Left lung (tissue), 10 donors: ENCODE results near the gene KCTD11. TPM values are rescaled to one million over a fixed set of nuclear protein-coding genes. Genes with fewer than 3 reads are reported as not detected.

Experiments used
- ATAC-seq: fragments of 200-7000 bp; cut with Tn5 transposase; one replicate; pipeline ENCODE4 v1.9.1; 2020; ENCODE audit warnings: moderate library complexity
- DNase-seq, 4 donors: peaks; one replicate each; pipeline ENCODE4 v3.0.0-alpha.2; 2013 to 2020
- H3K27ac ChIP-seq, 2 donors: fragments of 200-600 bp; sonication (generic) in 1 of 2; one replicate each; pipeline versions ENCODE4 v1.5.0 to v1.8.0; 2020 to 2021
- H3K27me3 ChIP-seq, 2 donors: fragments of 200-600 bp; sonication (generic) in 1 of 2; one replicate each; pipeline versions ENCODE4 v1.5.0 to v1.8.0; 2020 to 2021
- H3K36me3 ChIP-seq, 2 donors: fragments of 200-600 bp; sonication (generic) in 1 of 2; one replicate each; pipeline versions ENCODE4 v1.5.0 to v1.8.0; 2020 to 2021
- H3K4me1 ChIP-seq, 2 donors: fragments of 200-600 bp; one replicate each; pipeline ENCODE4 v1.8.0; 2021
- H3K4me3 ChIP-seq, 2 donors: fragments of 200-600 bp; sonication (generic) in 1 of 2; one replicate each; pipeline versions ENCODE4 v1.5.0 to v1.8.0; 2020 to 2021; ENCODE audit warnings: mild to moderate bottlenecking in 1 of 2
- H3K9me3 ChIP-seq, 2 donors: fragments of 200-600 bp; sonication (generic) in 1 of 2; one replicate each; pipeline versions ENCODE4 v1.5.0 to v1.8.0; 2020 to 2021
- CTCF ChIP-seq, 2 donors: fragments of 200-600 bp; sonication (generic) in 1 of 2; IDR thresholded peaks; one replicate each; pipeline versions ENCODE4 v1.5.0 to v1.8.0; 2021; ENCODE audit warnings: antibody characterized with exemption in 2 of 2
- intact Hi-C, 2 donors: fragments of 100-400 bp; cut with DNase I; formaldehyde crosslinking; loops; one replicate each; pipeline versions ENCODE4 v1.11.2 to v1.14.2; 2022
- polyA plus RNA-seq, 6 donors: library from polyadenylated mRNA; unstranded; fragments of 120-200 nt; gene quantifications; one replicate each; pipeline ENCODE4 v1.2.1, GENCODE V29; 2013; ENCODE audit not compliant: insufficient read length in 6 of 6
- total RNA-seq, 2 donors: library from RNA; stranded (reverse); fragmentation: NEBNext Ultra II Directional; extraction: Animal tissue kit (Norgen Biotek cat#: 25700); gene quantifications; one replicate each; pipeline ENCODE4 v1.2.1, GENCODE V29; 2021
- donor health status: DM: no; HTN: yes; CAD: no.
- donor health status: DM: no; HTN: no; CAD: no.

The KCTD11 gene
- total and polyA plus RNA-seq, 8 donors, result 8.3 to 13.1 (median 10.3) TPM

DNA sequence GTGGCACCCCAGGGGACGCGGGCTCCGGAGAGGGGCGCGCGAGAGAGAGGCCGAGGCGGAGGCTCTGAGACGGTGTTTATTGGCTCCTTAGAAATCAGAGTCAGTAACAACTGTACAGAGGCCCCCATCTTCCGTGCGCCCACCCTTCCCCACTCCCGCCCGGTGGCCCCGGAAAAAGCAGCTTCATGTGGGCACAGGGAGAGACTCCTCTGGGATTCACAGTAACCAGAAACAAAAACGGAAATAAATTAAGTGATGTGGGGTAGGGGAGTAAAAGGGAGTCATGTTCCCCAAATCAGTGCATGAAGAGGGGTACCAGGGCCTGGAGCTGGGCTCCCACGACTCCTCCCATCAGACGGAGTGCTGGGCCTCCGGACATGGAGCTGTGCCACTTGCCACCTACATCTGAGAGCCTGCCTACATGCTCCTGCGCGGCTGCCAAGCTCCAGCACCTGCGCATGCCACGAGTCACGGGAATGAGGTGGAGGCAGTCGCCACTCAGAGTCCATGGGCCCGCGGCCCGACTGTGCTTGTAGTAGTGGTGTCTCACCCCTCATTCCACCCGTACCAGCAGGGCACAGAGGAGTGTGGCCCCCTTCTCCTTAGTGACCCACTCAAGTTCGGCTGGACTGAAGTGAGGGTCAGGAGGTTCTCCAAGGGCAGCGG, 36.3 kb upstream of the KCTD11 start:
- peaks cover 17 to 45% of the 10 kb centered on the region in 2 donors for H3K4me1 ChIP-seq
- H3K4me3 ChIP-seq, result peak overlapping the region; percentile 79 to 86
- TF ChIP-seq CTCF (IDR thresholded peaks at IDR 0.05), result no peak
- no peaks in the 10 kb centered on the region for H3K9me3 ChIP-seq
- intact Hi-C loops, result no loop called here
- H3K27ac ChIP-seq, result peak overlapping the region; percentile 92 to 96
- peaks cover 3 to 80% of the 10 kb centered on the region in 2 donors for H3K36me3 ChIP-seq
- H3K27me3 ChIP-seq, result no peaks in the 10 kb centered on the region
- ATAC-seq (peak; percentile 34), DNase-seq (no peak)

- Histone ChIP-seq H3K36me3 (peaks cover 3 to 80% of the 10 kb centered on the region in 2 donors), H3K4me3 (no peak overlapping the region), H3K4me1 (peaks cover 17 to 33% of the 10 kb centered on the region in 2 donors), H3K27ac (no peak overlapping the region), H3K27me3 (no peaks in the 10 kb centered on the region), H3K9me3 (no peaks in the 10 kb centered on the region)
- intact Hi-C loops, result no loop called here
- DNase-seq (no peak), ATAC-seq (no peak)
- no peak for TF ChIP-seq CTCF (IDR thresholded peaks at IDR 0.05)
Measured at GRCh38 chr17:7317161-7317803, 34.7 kb upstream of the KCTD11 start.

- DNase-seq, result no peak
- intact Hi-C loops, result no loop called here
- peaks cover 14 to 25% of the 10 kb centered on the region in 2 donors for H3K4me1 ChIP-seq
- H3K9me3 ChIP-seq, result no peaks in the 10 kb centered on the region
- no peak for ATAC-seq
- no peak overlapping the region for H3K4me3 ChIP-seq
- H3K36me3 ChIP-seq, result peaks cover 0 to 80% of the 10 kb centered on the region in 2 donors
- no peak for TF ChIP-seq CTCF (IDR thresholded peaks at IDR 0.05)
- H3K27me3 ChIP-seq, result no peaks in the 10 kb centered on the region
- H3K27ac ChIP-seq, result no peak overlapping the region
Measured at GRCh38 chr17:7318121-7318860, 33.7 kb upstream of the KCTD11 start.

- no peak overlapping the region for H3K4me3 ChIP-seq
- H3K9me3 ChIP-seq, result no peaks in the 10 kb centered on the region
- peaks cover 0 to 97% of the 10 kb centered on the region in 2 donors for H3K36me3 ChIP-seq
- TF ChIP-seq CTCF (IDR thresholded peaks at IDR 0.05), result no peak
- no peak for ATAC-seq
- H3K4me1 ChIP-seq, result no peaks in the 10 kb centered on the region
- H3K27ac ChIP-seq, result no peak overlapping the region
- H3K27me3 ChIP-seq, result no peaks in the 10 kb centered on the region
- DNase-seq, result no peak
- intact Hi-C loops, result no loop called here
Measured at GRCh38 chr17:7321466-7321865, 30.5 kb upstream of the KCTD11 start.
